Body of pancreas (tissue), 4 donors: ENCODE data around the gene C14orf132. TPM values are rescaled to one million over a fixed set of nuclear protein-coding genes. Genes with fewer than 3 reads are reported as not detected.

Experiments used
- ATAC-seq: fragments of 150-250 bp; one replicate; pipeline ENCODE4 v1.9.1; 2016
- DNase-seq, 4 donors: peaks; one replicate each; pipeline ENCODE4 v3.0.0-alpha.2; 2019
- H3K27ac ChIP-seq, 4 donors: fragments of 200-600 bp; sonication (generic); 1 replicate in 3 of 4; 2 replicates in 1 of 4; pipeline versions ENCODE4 v1.5.1 to v1.6.1; 2016 to 2019; ENCODE audit warnings: mild to moderate bottlenecking in 1 of 4, mixed read lengths in 1 of 4, moderate library complexity in 1 of 4
- H3K27me3 ChIP-seq, 2 donors: fragments of 200-600 bp; sonication (generic); one replicate each; pipeline ENCODE4 v1.6.0; 2016; ENCODE audit warnings: mild to moderate bottlenecking in 1 of 2
- H3K36me3 ChIP-seq, 2 donors: fragments of 200-600 bp; sonication (generic); replicated peaks in 1 of 2; 2 replicates each; pipeline ENCODE4 v1.5.1; 2016; ENCODE audit warnings: low read depth in 2 of 2; ENCODE audit not compliant: insufficient read depth in 1 of 2
- H3K4me1 ChIP-seq: fragments of 200-600 bp; sonication (generic); one replicate; pipeline ENCODE4 v1.6.0; 2016
- H3K4me3 ChIP-seq, 2 donors: fragments of 200-600 bp; sonication (generic); 1 replicate in 1 of 2; 2 replicates in 1 of 2; pipeline ENCODE4 v1.5.1; 2016 to 2019
- H3K9me3 ChIP-seq, 3 donors: fragments of 200-600 bp; sonication (generic); 1 replicate in 2 of 3; 2 replicates in 1 of 3; pipeline ENCODE4 v1.5.1; 2016
- CTCF ChIP-seq, 7 experiments: fragments of 450-650 bp in 4 of 7; fragments of 200-600 bp in 3 of 7; sonication (generic) in 3 of 7; IDR thresholded peaks; one replicate each; pipeline ENCODE4 v1.5.1; 2016 to 2019; ENCODE audit warnings: antibody characterized with exemption in 7 of 7
- POLR2A ChIP-seq, 3 donors: fragments of 450-650 bp; IDR thresholded peaks; one replicate each; pipeline ENCODE4 v1.6.1; 2016; ENCODE audit warnings: antibody characterized with exemption in 3 of 3, mild to moderate bottlenecking in 2 of 3
- WGBS, 2 donors: methylation state at CpG; one replicate each; pipeline ENCODE4 v1.1.5; 2017; 5-methylcytosine and 5-hydroxymethylcytosine counted together
- intact Hi-C: fragments of 100-400 bp; cut with DNase I; formaldehyde crosslinking; loops from one replicate; pipeline ENCODE4 v1.15.1; 2023
- total RNA-seq, 2 donors: library from RNA; depleted of rRNA; stranded (reverse); fragments of >200 nt; gene quantifications; one replicate each; pipeline ENCODE4 v1.1.0, GENCODE V29; 2016

Gene C14orf132
- total RNA-seq, 2 donors from 2014 or later, result 4.4 to 4.6 TPM

DNA sequence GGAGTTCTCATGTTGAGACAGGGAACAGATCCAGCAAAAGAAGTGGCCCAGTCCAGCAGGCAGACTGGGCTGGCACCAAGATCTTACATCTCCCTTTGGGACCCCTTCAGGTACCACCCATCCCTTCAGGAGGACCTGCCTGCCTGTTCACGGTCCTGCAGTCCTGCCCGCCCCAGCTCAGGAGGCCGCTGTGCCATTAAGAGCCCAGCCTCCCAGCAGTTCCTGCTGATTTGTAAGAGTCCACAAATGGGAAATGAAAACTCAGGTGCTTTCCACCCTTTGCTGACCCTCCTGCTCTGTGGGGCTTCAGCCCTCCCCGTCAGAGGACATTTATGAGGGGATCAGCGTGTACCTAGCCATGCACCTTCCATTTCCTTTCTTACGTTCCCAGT lies 39.5 kb downstream of the C14orf132 start:
- Histone ChIP-seq H3K9me3 (no peaks in the 10 kb centered on the region), H3K27me3 (no peaks in the 10 kb centered on the region), H3K27ac (no peak overlapping the region), H3K36me3 (no peaks in the 10 kb centered on the region), H3K4me3 (no peak overlapping the region), H3K4me1 (peaks cover 6% of the 10 kb centered on the region)
- DNase-seq (no peak), ATAC-seq (no peak)
- WGBS, 2 donors, result 82 to 89% methylated on average over 6 of the region's 6 CpGs
- intact Hi-C loops, result no loop called here
- TF ChIP-seq POLR2A (IDR thresholded peaks at IDR 0.05) (no peak), CTCF (IDR thresholded peaks at IDR 0.05) (no peak)

DNA sequence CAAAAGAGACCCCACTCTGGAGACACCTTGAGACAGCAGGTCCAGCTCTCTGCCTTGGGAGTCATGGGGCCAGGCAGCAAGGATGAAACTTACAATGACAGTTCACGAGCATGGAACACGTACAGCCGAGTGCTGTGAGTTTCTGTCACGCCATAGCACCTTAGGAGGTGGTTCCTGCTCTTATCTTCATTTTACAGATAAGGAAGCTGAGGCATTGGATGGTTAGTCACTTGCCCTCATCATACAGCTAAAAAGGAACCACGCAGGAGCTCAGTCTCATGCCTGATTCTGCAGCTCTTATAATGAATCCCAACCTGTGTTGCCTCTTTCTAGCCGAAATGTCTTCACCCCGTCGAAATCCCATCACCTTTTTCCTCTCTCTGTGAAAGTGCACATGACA lies 39.9 kb downstream of the C14orf132 start:
- no peak for ATAC-seq
- WGBS, 2 donors, result 64 to 72% methylated on average over 8 of the region's 8 CpGs
- no peaks in the 10 kb centered on the region for H3K36me3 ChIP-seq
- no peak overlapping the region for H3K4me3 ChIP-seq
- DNase-seq, result no peak
- peaks cover 10% of the 10 kb centered on the region for H3K4me1 ChIP-seq
- intact Hi-C loops, result no loop called here
- TF ChIP-seq CTCF (IDR thresholded peaks at IDR 0.05) (no peak), POLR2A (IDR thresholded peaks at IDR 0.05) (no peak)
- no peaks in the 10 kb centered on the region for H3K27me3 ChIP-seq
- no peaks in the 10 kb centered on the region for H3K9me3 ChIP-seq
- H3K27ac ChIP-seq, result no peak overlapping the region

GRCh38 chr14:96080571-96080970 lies 41.4 kb downstream of the C14orf132 start:
- Histone ChIP-seq H3K4me3 (no peak overlapping the region), H3K4me1 (peaks cover 12% of the 10 kb centered on the region), H3K27ac (no peak overlapping the region), H3K27me3 (no peaks in the 10 kb centered on the region), H3K9me3 (no peaks in the 10 kb centered on the region), H3K36me3 (no peaks in the 10 kb centered on the region)
- 81 to 84% methylated on average over 10 of the region's 10 CpGs for WGBS, 2 donors
- intact Hi-C loops, result no loop called here
- ATAC-seq (no peak), DNase-seq (no peak)
- TF ChIP-seq CTCF (IDR thresholded peaks at IDR 0.05) (no peak), POLR2A (IDR thresholded peaks at IDR 0.05) (no peak)

DNA sequence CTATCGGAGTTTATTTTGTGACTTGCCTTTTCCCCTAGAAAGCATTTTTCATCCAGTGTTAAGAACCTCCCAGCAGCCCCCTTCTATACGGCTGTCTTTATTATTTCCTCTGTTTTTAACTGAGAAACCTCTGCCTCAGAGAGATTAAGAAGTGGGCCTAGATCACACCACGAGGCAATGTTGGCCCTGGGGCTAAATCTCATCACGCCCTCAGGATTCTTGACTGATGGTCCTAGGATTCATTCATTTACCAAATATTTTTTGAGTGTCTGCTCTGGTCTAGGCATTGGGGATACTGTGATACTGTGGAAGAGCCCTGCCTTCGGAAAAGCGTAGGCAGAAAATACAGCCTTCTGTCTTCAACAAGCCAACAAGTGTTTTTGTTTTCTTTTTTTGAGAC lies 42.1 kb downstream of the C14orf132 start:
- DNase-seq (no peak), ATAC-seq (no peak)
- Histone ChIP-seq H3K4me3 (no peak overlapping the region), H3K36me3 (no peaks in the 10 kb centered on the region), H3K27me3 (no peaks in the 10 kb centered on the region), H3K4me1 (peaks cover 12% of the 10 kb centered on the region), H3K27ac (no peak overlapping the region), H3K9me3 (no peaks in the 10 kb centered on the region)
- TF ChIP-seq CTCF (IDR thresholded peaks at IDR 0.05) (no peak), POLR2A (IDR thresholded peaks at IDR 0.05) (no peak)
- intact Hi-C loops, result no loop called here
- WGBS, 2 donors, result 84 to 92% methylated on average over 6 of the region's 6 CpGs

GRCh38 chr14:96081767-96082400 lies 42.7 kb downstream of the C14orf132 start:
- no peaks in the 10 kb centered on the region for H3K9me3 ChIP-seq
- TF ChIP-seq POLR2A (IDR thresholded peaks at IDR 0.05) (no peak), CTCF (IDR thresholded peaks at IDR 0.05) (no peak)
- ATAC-seq (no peak), DNase-seq (no peak)
- H3K27me3 ChIP-seq, result no peaks in the 10 kb centered on the region
- peaks cover 12% of the 10 kb centered on the region for H3K4me1 ChIP-seq
- H3K27ac ChIP-seq, result no peak overlapping the region
- H3K4me3 ChIP-seq, result no peak overlapping the region
- intact Hi-C loops, result no loop called here
- no peaks in the 10 kb centered on the region for H3K36me3 ChIP-seq
- WGBS, 2 donors, result 84 to 88% methylated on average over 10 of the region's 10 CpGs
